ENCODE results near the gene UBR4.

The UBR4 gene

DNA sequence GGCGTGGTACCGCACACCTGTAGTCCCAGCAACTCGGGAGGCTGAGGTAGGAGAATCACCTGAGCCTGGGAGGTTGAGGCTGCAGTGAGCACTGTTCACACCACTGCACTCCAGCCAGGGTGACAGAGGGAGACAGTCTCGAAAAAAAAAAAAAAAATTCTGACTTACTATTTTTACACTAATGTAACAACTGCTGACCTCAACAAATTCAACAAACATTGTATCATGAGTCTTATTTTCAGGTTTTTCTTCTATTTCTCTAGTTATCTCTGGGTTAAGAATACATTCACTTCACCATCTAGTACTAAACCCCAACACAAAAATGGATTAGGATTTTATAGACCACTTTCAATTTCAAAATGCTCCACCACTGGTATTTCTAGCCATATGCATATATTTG lies 72.9 kb downstream of the UBR4 start:
- DNase-seq, result no peak

DNA sequence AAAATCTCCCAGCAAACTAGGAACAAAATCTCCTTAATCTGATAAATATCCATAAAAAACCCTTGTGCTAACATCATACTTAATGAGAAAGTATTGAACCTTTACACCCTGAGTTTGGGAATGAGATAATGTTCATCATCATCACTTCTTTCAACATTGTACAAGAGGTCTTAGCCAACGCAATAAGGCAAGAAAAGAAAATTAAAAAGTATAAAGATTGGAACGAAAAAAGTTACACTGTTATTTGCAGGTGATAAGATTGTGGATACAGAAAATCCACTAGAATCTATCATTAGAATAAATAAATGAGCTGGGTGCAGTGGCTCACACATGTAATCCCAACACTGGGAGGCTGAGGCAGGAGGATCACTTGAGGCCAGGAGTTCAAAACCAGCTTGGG lies 76.7 kb downstream of the UBR4 start:
- DNase-seq, result no peak

DNA sequence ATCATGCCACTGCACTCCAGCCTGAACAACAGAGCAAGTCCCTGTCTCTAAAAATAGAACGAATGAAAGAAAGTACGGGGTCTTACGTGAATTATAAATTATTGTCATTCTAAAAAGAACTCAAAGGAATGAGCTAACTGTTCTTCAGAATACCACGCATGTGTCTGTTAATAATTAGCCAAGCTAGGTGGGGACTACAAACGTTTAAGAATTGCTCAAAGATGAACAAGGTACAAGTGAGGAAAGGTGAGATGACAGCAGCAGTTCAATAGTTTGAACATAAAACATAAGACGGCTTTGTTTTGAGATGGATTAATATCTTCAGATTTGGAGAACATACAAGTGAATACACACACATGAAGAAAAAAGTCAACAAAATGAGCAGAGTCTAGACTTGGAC lies 79.6 kb downstream of the UBR4 start:
- no peak for DNase-seq

DNA sequence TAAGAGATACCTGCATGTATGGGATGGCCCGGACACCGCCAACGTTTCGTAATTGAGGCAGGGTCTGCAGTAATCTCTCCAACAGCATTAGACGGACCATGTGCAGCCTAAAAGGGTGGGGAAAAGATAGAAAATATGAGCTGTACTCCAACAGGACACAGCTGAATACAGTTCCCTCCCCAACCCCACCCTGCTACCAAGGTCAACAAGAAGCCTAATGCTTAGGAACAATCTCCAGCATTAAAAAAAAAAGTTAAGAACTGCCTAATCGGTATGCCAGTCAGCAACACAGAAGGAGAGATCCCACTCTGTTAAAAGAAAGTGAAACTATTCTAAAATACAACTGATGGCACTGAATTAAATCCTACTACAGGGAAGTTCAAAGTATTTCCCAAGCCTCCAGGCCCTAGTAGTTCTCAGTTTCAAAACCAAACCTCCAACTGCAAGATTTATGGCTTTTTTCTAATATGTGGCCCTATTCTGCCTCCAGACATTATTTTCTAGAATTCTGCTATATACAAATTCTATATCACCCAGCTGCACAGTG lies 81.0 kb downstream of the UBR4 start:
- DNase-seq, result no peak

DNA sequence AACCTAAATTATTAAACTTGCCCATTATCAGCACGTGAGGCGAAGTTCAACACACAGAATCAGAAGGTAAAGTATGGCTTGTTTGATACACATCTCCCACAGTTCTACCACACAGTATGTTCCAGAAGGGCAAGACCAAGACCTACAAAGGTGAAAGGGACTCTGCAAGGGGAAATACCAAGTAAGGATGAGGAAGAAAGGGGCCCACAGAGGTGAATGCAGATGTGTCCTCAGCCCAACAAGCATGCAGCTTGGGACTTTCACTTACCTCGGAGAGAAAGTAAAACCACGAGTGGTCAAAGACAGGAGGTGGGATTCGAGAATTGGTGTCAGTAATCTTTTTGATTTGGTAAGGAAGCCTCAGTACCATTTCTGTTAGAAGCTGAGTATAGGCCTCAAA lies 85.8 kb downstream of the UBR4 start:
- DNase-seq, result no peak

DNA sequence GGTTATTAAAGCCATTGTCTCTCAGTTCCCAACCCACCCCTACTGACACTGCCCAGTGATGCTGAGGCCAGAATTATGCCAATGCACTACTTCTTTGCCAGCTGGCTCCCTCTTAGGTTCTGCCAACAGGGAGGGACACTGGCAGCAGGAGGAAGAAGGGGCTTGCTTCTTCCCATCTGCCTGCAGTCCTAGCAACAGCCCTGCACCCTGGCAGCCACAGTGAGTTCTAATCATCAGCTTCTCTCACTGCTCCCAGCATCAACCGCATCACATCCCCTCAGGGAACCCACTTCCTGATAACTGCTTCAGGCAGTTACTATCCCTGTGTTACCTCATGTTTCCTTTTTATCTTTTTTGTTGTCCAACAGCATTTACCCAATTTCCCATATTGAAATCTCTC lies 86.2 kb downstream of the UBR4 start:
- peak; percentile 61 for DNase-seq

DNA sequence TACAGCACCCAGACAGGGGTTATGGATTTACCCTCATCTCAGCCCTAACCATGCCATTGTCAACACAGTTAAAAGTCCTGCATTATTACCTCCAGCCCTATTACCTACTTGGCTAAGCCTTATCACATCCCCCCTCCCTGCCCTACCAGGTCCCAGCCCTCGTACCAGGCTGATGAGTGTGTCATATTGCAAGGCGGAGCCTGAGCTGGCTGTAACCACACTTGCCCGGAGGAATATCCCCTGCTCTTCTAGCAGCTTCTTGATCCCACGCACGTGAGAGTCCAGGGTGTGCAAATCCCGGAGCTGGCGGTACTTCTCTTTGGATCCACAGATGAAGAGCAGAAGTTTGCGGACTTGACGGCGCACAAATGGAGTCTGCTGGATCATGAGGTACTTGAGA lies 87.4 kb downstream of the UBR4 start:
- DNase-seq, result peak; percentile 36

DNA sequence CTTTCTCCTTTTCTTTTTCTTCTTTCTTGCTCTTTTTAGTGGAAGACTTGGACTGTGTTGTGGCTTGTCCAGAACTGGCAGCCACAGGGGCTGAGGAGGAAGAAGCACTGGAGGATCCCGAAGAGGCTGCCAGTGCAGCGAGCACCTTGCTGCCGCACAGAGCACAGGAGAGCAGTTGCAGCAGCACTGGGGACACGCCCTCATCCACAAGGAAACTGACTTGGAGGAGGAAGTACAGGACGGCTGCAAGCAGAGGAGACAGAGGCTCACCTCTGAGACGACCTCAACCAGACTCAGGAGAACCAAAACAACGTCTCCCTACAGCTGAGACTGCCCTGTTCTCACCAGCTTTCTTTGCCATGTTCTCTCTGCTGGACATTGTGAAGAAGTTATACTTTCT lies 88.9 kb downstream of the UBR4 start:
- no peak for DNase-seq

DNA sequence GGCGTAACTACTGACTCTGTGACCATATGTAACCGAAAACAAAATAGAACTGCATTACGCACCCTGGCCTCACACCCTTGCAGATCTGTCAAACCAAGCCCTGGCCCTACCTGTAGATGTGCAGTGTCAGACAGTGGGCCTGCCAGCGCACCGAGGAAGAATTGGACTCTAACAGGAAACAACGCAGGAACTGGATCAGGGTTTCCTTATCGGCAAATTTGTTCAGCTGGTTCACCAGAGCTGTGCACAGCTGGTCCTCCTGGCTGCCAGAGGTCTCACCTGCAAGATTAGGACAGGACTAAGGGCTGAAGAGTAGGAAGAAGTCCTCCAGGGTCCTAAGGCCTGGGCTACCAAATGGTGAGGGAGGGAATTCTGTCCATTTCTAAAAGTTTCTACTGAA lies 90.0 kb downstream of the UBR4 start:
- DNase-seq, result no peak

DNA sequence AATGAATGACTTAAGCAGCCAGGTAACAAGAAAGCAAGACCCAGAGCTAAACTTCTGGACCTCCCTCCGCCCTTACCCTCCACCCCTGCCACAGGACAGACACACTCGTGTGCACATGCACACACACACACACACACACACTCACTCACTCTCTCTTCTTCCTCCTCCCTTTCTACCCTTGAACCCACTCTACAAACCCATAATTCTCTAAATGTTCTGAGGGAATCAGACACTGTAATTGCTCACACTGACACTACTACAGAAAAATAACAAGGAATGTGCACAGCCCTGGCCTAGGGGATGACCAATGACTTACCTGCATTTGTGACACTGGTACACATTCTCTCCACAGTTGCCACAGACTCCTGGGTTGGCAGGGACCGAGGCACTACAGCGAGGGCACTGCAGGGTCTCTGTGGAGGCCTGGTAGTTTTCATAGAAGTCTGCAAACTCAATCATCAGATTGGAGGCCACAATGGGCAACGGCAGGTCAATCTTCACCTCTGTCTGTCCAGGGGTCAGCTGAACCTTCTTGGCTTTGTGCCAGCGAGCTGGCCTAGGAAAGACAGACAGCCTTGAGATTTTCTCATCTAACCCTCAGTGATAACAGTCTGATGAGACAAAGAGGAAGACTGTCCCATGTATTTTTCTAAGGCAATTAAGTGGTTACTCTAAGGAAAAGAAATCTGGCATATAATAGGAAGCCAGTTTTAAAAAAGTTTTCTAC lies 94.8 kb downstream of the UBR4 start:
- no peak for DNase-seq

DNA sequence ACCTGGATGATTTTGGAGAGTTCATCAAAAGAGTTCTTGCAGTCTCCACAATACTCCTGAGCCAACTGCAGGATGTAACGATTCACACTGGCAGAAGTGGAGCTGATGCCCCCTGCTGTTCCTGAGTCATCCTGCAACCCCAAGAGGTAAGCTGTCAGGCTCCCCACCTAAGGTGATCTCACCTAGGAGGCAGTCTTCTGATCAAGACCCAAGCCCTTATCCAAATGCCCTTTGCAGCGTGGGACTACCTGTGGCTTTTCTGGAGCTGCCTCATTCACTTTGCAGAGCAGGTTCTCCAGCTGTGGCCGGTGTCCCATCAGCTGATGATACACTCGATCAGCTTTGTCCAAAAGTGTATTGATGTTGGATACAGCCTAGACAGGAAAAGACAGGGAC lies 96.4 kb downstream of the UBR4 start:
- peak; percentile 64 for DNase-seq

DNA sequence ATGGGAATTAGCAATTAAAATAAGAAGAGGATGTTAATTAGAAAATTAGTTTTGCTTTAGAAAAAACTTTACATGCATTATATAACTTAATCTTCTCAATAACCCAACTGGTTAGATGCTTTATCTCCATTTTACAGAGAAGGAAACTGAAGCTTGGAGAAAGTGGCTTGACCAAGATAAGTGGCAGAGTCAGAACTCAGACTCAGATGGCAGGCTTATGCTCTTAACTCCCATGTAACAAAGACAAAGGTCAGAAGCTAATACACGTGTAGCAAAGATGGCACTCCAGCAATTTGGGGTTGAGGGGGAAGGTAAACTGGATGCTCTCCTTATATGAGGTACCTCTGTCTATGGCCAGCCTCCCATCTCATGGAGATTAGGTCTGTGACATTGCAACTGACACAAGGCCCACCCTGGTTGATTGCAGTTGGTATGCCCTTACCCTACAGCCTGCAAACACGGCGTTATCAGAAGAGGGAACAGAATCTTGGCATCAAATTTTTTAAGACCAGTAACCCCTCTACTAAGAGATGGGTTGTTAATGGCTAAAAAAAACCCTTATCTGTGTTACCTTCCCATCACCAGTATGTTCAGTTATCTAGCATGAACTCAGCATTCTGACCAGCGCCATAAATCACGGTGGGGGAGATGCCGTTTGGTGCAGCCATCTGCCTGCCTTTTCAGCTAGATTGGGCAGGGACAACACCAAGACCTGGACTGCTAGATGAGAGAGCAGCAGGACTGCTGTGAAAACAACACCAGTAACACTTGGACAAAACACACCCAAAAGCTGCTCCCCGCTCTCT lies 97.0 kb downstream of the UBR4 start:
- peak; percentile 72 for DNase-seq

DNA sequence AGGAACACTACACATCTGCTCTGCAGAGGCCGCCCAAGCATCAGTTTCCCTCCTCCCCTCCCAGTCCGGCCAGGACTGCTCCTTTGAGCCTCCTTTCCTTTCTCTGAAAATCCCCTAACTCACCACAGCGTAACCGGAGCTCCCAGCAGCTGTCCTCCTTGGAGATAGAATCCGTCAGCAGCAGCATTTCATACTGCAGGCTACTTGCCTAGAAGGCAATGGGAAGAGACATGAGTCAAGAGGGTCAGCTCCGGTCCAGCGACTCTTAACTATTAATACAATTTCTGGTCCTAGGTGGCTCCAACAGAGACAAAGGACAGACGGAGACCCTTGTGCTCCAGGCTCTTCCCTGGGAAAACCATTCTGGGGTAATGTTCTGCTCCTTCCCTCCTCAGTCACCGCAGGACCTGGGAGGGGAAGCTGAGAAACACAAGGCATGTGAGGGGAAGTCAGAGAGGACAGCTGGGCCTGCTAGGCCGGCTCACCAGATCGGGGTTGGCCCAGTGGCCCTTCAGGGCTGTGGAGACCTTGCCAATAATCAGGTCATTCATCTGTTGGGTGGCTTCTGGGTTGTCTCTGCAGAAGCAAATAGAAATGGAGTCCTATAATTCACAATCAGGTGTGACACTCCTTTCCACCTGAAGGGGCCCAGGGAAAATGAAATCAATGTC lies 99.7 kb downstream of the UBR4 start:
- DNase-seq, result no peak

DNA sequence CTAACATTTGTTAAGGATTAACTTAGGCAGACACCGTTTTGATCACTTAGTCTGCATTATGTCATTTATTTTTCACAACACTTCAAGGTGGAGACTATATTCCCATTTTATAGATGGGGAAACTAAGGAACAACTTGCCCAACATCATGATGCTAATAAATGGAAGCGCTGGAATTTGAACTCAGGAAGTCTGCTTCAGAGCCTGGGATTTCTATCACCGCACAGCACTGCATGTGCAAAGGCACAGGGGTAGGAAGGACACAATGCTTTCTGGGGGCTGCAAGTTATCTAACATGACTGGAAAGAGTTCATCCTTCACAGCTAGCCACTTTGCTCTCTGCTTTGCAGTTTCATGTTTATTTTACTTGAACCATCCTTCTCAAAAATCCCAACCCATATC lies 100.5 kb downstream of the UBR4 start:
- DNase-seq, result no peak

DNA sequence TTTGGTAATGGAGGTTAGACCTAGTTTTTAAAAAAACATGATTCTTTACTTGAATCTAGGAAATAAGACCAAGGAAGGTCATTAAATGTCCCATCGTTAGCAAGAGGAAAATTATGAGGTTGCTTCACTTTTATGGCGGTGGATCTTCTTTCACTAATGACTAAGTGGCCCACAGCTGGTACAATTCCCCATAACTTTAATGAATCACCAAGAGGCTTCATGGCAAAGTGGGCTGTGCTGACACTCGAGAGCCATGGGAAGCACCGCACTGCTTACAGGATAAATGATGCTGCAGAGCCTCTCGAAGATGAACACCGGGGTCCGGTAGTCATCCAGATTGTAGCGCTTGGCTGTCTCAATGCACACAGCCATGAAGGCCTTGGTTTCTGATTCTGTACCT lies 108.8 kb downstream of the UBR4 start:
- no peak for DNase-seq

DNA sequence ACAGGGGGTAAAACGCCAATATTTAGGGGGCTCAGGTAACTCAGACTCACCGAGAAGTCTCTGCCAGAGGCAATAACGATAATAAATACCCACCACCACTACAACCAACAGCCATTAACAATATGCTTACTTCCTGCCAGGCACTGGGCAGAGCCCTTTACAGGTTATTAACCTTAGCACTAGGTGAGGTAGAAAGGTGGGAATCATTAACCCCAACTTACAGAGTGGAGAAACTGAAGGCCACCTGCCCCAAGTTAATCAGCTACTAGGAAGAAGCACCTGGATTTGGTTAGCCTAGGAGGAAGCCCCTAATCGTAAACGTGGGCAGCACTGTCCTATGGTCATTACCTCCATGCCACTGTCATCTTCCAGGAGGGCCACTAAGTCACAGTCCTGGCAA lies 110.0 kb downstream of the UBR4 start:
- DNase-seq, result no peak

DNA sequence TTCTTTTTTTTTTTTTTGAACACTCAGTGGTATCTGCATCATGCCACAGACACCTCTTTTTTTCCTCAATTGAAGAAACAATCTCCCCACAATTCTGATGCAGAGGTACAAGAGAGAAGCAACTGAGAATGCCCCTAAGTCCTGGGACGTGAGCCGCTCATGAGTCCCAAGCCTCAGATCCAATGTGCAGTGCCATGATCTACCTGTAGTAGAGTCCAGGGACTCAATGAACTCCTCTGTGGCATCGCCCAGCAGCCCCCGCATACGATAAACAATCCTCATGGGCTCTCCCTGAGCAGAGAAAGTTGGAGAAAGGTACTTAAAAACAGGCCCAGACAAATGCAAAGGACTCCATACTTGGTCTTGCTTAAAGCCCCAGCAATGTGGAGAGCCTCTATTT lies 113.1 kb downstream of the UBR4 start:
- no peak for DNase-seq

DNA sequence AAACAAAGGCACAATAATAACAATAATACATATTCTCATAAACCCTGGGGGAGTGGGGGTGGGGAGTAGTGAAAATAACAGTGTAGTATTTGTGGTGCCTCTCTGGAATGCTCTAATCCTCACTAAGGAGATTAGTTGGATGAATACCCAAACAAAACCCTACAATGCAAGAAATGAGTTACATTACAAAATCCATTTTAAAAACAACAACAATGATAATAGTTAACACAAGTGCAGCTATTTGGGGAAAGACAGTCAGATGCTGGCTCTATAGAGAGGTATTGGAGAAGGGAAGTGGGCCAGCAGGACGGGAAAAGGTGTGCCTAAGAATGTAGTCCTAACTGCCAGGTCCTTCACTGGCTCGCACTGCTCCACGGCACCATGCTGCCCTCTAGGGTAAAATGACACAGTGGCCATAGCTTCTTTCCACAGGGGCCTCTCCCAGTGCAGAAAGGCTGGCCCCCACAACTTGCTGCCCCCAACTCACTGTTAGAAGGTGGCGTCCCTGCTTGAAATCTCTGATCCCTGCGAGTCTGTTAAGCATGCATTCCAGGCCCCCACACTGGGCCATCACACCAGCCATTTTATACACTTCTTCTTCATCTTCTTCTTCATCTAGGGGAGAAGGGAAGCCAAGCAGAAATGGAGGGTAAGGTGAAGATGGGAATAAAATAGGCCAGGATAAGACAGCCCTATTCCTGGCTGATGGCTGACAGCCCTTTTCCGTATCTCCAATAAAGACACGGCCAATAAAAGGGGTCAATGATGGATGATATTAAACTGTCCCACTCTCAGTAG lies 113.8 kb downstream of the UBR4 start:
- peak; percentile 28 for DNase-seq

DNA sequence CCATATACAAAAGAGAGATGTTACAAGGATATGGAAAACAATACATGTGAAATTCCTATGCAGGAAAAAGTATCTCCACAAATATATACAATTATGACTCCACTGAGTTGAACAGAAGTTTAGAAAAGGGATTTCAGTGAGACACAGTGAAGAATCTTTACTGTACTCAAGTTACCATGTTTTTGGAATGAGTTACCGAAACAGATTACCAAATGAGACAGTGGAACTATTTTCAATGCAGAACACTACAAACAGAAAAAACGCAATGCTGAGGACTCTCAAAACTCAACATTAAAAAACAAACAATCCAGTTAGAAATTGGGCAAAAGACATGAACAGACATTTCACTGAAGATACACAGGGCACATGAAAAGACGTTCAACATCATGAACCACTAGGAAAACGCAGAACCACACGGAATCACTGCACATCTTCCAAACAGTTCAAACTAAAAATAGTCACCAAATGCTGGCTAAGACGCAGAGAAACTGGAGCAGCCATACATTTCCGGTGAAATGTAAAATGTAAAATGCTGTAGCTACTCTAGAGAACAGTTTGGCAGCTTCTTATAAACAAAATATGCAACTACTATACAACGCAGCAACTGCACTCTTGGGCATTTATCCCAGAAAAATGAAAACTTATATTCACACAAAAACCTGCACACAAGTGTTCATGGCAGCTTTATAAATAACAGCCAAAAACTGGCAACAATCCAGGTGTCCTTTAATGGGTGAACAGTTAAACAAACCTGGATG lies 118.7 kb downstream of the UBR4 start:
- no peak for DNase-seq

DNA sequence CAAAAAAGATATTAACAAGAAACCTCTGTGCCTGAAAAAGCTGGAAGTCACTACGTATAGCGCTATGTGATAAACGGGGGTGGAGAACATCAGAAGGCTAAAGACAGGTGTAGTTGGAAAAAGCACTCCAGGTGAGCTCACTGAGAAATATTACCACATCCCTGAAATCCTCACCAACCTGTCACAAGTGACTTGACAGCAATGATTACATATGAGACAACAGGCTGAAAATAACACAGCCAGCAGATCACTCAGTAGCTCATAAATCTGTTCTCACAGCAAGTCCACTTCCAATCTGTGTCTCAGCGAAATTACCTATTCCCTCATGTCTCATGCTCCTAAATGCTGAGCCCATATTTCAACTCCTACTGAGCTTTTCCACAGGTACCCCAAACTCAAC lies 120.5 kb downstream of the UBR4 start:
- no peak for DNase-seq

DNA sequence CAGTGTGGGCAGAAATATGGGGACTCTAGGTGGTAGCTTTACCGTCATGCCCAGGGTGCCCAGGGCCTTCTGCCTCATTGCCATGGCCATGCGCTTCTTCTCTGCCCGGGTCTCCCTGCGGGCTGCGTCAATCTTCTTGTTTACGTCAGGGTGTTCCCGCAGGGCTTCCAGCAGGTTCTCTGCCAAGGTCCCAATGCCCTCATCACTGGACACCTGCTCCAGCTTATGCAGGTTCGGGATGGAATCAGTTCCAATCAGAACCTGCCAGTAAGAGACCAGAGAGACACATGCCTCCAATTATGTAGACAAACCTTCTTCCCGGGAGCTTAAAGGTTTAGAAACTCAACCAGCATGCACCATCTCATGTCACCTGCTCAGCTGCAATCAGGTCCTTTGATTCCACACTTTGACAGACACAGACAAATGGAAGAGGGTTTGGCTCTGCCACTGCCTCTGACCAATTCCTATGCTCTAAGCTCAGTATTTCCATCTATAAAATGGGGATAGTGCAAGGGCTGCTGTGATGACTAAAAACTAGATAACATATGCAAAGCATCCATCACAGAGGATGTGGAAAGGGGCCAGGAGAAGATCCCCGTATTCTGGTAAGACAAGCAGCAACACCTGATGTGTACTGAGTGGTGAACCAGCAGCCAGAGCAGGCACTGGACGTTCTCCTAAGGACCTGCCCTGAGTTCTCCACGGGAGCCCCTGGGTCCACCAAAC lies 121.2 kb downstream of the UBR4 start:
- DNase-seq, result no peak
